GM18508 (cell line): ENCODE results near the gene TRMT5.

Experiments
- ATAC-seq: cut with Tn5 transposase; IDR thresholded peaks from one replicate; pipeline ENCODE4 v1.9.1; 2021; ENCODE audit warnings: moderate number of reproducible peaks; ENCODE audit not compliant: insufficient read depth, unreplicated experiment

Gene TRMT5

GRCh38 chr14:60980811-60981632, at the start of gene TRMT5, which contains the start of gene SLC38A6:
TSS of gene TRMT5 (minus strand) at chr14:60981079. CDS start at chr14:60980973, 106 bp downstream.
TSS of gene SLC38A6 (plus strand) at chr14:60981245. CDS start at chr14:60981278, 33 bp downstream.
- peak; percentile 72 for ATAC-seq

GRCh38 chr14:61026526-61026925, 45.6 kb upstream of the TRMT5 start:
- no peak for ATAC-seq

- ATAC-seq = no peak
Measured at GRCh38 chr14:61025251-61026223, 44.7 kb upstream of the TRMT5 start.

- ATAC-seq = no peak
Measured at GRCh38 chr14:61019537-61019936, 38.7 kb upstream of the TRMT5 start.

GRCh38 chr14:61003571-61003970, 22.7 kb upstream of the TRMT5 start:
- no peak for ATAC-seq

- no peak for ATAC-seq
Measured at GRCh38 chr14:60999536-60999935, 18.7 kb upstream of the TRMT5 start.

- ATAC-seq = no peak
Measured at GRCh38 chr14:60998617-60999016, 17.7 kb upstream of the TRMT5 start.

- ATAC-seq = no peak
Measured at GRCh38 chr14:60989599-60989998, 8.7 kb upstream of the TRMT5 start.

- no peak for ATAC-seq
Measured at GRCh38 chr14:60986500-60986899, 5.6 kb upstream of the TRMT5 start.

GRCh38 chr14:60984196-60984595, 3.3 kb upstream of the TRMT5 start:
- ATAC-seq = no peak

- ATAC-seq = no peak
Measured at GRCh38 chr14:60981633-60982455, 965 bp upstream of the TRMT5 start.

GRCh38 chr14:60977847-60978246, 3.0 kb downstream of the TRMT5 start:
- ATAC-seq = no peak

GRCh38 chr14:60975551-60975950, 5.3 kb downstream of the TRMT5 start:
- no peak for ATAC-seq

- ATAC-seq = no peak
Measured at GRCh38 chr14:60974090-60974651, 6.7 kb downstream of the TRMT5 start.

GRCh38 chr14:60973070-60973469, 7.8 kb downstream of the TRMT5 start:
- no peak for ATAC-seq

GRCh38 chr14:60972295-60972694, 8.6 kb downstream of the TRMT5 start:
- ATAC-seq = no peak

- ATAC-seq = no peak
Measured at GRCh38 chr14:60971271-60971670, 9.6 kb downstream of the TRMT5 start.

GRCh38 chr14:60970146-60970545, 10.7 kb downstream of the TRMT5 start:
- ATAC-seq = no peak

GRCh38 chr14:60968671-60969070, 12.2 kb downstream of the TRMT5 start:
- no peak for ATAC-seq

- ATAC-seq = no peak
Measured at GRCh38 chr14:60968099-60968498, 12.8 kb downstream of the TRMT5 start.
